Raji (cell line): ENCODE data around the gene UPK2.

Source experiments
- POLR2A ChIP-seq: IDR thresholded peaks from 2 replicates; pipeline ENCODE4 v1.6.1; 2011; ENCODE audit warnings: low read depth, low read length, control low read depth; ENCODE audit not compliant: insufficient read depth

The UPK2 gene

GRCh38 chr11:119000906-119001305, 44.8 kb downstream of the UPK2 start:
- TF ChIP-seq POLR2A, result no peak

- no peak for TF ChIP-seq POLR2A
Measured at GRCh38 chr11:119006656-119007055, 50.6 kb downstream of the UPK2 start.
